HepG2 (cell line): ENCODE data around the gene KMT2E. TPM values are rescaled to one million over a fixed set of nuclear protein-coding genes. Genes with fewer than 3 reads are reported as not detected.

ENCODE experiments used
- ATF3 ChIP-seq: sonication (generic); formaldehyde crosslinking; IDR thresholded peaks from 2 replicates; pipeline ENCODE4 v1.4.0; 2020; ENCODE audit warnings: missing genetic modification reagents
- HMGXB3 ChIP-seq: sonication (generic); formaldehyde crosslinking; IDR thresholded peaks from 2 replicates; pipeline ENCODE4 v1.4.0; 2020; ENCODE audit warnings: missing genetic modification reagents, borderline replicate concordance
- LRRFIP1 ChIP-seq: sonication (generic); formaldehyde crosslinking; conservative IDR thresholded peaks from 2 replicates; pipeline ENCODE4 v1.4.0; 2020; ENCODE audit warnings: missing genetic modification reagents
- MYC ChIP-seq: sonication (generic); formaldehyde crosslinking; IDR thresholded peaks from 2 replicates; pipeline ENCODE4 v1.9.0; 2021; ENCODE audit warnings: missing genetic modification reagents, borderline replicate concordance
- POLR2A ChIP-seq, 2 experiments: IDR thresholded peaks; 2 replicates each; pipeline ENCODE4 v1.6.1; 2011; ENCODE audit warnings: low read depth in 2 of 2, low read length in 2 of 2, mild to moderate bottlenecking in 1 of 2, moderate library complexity in 1 of 2; ENCODE audit not compliant: insufficient read depth in 1 of 2
- PREB ChIP-seq: sonication (generic); formaldehyde crosslinking; IDR thresholded peaks from 2 replicates; pipeline ENCODE4 v1.4.0; 2020; ENCODE audit warnings: missing genetic modification reagents
- SOX6 ChIP-seq, 2 experiments: fragments of 450-650 bp in 1 of 2; sonication (generic) in 1 of 2; formaldehyde crosslinking in 1 of 2; IDR thresholded peaks; 2 replicates each; pipeline versions ENCODE4 v1.4.0 to v1.6.1; 2017 to 2020; ENCODE audit warnings: antibody characterized with exemption in 1 of 2, mild to moderate bottlenecking in 1 of 2, missing genetic modification reagents in 1 of 2
- TBX2 ChIP-seq: sonication (generic); formaldehyde crosslinking; IDR thresholded peaks from 2 replicates; pipeline ENCODE4 v1.5.0; 2020; ENCODE audit warnings: missing genetic modification reagents, mild to moderate bottlenecking, borderline replicate concordance
- TERF1 ChIP-seq: sonication (generic); formaldehyde crosslinking; IDR thresholded peaks from 2 replicates; pipeline ENCODE4 v1.8.0; 2022; ENCODE audit warnings: mild to moderate bottlenecking, missing genetic modification reagents, moderate library complexity
- THYN1 ChIP-seq: sonication (generic); formaldehyde crosslinking; IDR thresholded peaks from 2 replicates; pipeline ENCODE4 v1.8.1; 2023; ENCODE audit warnings: low read depth, mild to moderate bottlenecking, moderate library complexity, missing genetic modification reagents, borderline replicate concordance
- ZBTB44 ChIP-seq: sonication (generic); formaldehyde crosslinking; IDR thresholded peaks from 2 replicates; pipeline ENCODE4 v1.4.0; 2020; ENCODE audit warnings: missing genetic modification reagents
- ZNF274 ChIP-seq: sonication (generic); formaldehyde crosslinking; IDR thresholded peaks from 2 replicates; pipeline ENCODE4 v1.5.1; 2020; ENCODE audit warnings: mild to moderate bottlenecking, missing genetic modification reagents
- ZNF556 ChIP-seq: sonication (generic); formaldehyde crosslinking; IDR thresholded peaks from 2 replicates; pipeline ENCODE4 v1.4.0; 2020; ENCODE audit warnings: mild to moderate bottlenecking, missing genetic modification reagents, borderline replicate concordance
- ZNF576 ChIP-seq: sonication (generic); formaldehyde crosslinking; IDR thresholded peaks from 2 replicates; pipeline ENCODE4 v1.4.0; 2020; ENCODE audit warnings: mild to moderate bottlenecking, missing genetic modification reagents
- ZNF678 ChIP-seq: sonication (generic); formaldehyde crosslinking; IDR thresholded peaks from 2 replicates; pipeline ENCODE4 v1.4.0; 2020; ENCODE audit warnings: mild to moderate bottlenecking, missing genetic modification reagents
- polyA plus RNA-seq, 8 experiments: library from polyadenylated mRNA; depleted of rRNA in 3 of 8; stranded (reverse) in 7 of 8; unstranded in 1 of 8; fragments of >200 nt; fragmentation: Illumina TruSeq in 4 of 8; extraction: Trizol in 4 of 8; gene quantifications; 2 replicates each; pipeline versions ENCODE4 v1.2.1 to v1.2.3, GENCODE V29; 2011 to 2016; ENCODE audit warnings: low read depth in 4 of 8, missing spikeins in 1 of 8, mixed read lengths in 1 of 8; ENCODE audit not compliant: insufficient read depth in 1 of 8
- total RNA-seq, 5 experiments: library from RNA; depleted of rRNA; stranded (reverse); fragments of >200 nt; fragmentation: Illumina TruSeq; extraction: Trizol; gene quantifications; 2 replicates each; pipeline ENCODE4 v1.2.3, GENCODE V29; 2016; ENCODE audit warnings: low read depth in 1 of 5

KMT2E gene
- total and polyA plus RNA-seq, 2 of the 13 experiments (the other 11 are each of a cell fraction or from before 2014, with no cell fraction given), result 6.3 to 24.4 TPM

GRCh38 chr7:104983578-104984539 lies 30.1 kb upstream of the KMT2E start (continued):
- TF ChIP-seq TBX2 (CRISPR knock-in tag) (peak; percentile 68), HMGXB3 (CRISPR knock-in tag) (peak; percentile 33; the same call in 1 of the 2 replicates), THYN1 (CRISPR knock-in tag) (no peak), MYC (peak; percentile 48; the same call in 1 of the 2 replicates), ZNF274 (CRISPR knock-in tag) (no peak), ZNF678 (peak; percentile 77; the same call in 1 of the 2 replicates), ZBTB44 (CRISPR knock-in tag) (no peak), ATF3 (CRISPR knock-in tag) (no peak), ZNF556 (CRISPR knock-in tag) (peak; percentile 82; the same call in 1 of the 2 replicates), ZNF576 (CRISPR knock-in tag) (no peak), SOX6 (IDR thresholded peaks at IDR 0.05) (no peak), SOX6 (CRISPR knock-in tag; IDR thresholded peaks at IDR 0.05) (peak; percentile 58), POLR2A (IDR thresholded peaks at IDR 0.05; ENCODE audit: insufficient read depth in 1 of 2, low read depth in 2 of 2, low read length in 2 of 2) (peak; percentile 74 to 90), PREB (CRISPR knock-in tag) (no peak), TERF1 (CRISPR knock-in tag) (no peak), LRRFIP1 (CRISPR knock-in tag) (no peak)
